ENCODE measurements around the gene MAN2B2.

GRCh38 chr4:6610856-6611430 is 36.0 kb downstream of the MAN2B2 start:
- TF ChIP-seq TOX (CRISPR knock-in tag; IDR thresholded peaks at IDR 0.05; ENCODE audit: borderline replicate concordance) (no peak), ISL1 (CRISPR knock-in tag; IDR thresholded peaks at IDR 0.05) (no peak), PATZ1 (CRISPR knock-in tag; IDR thresholded peaks at IDR 0.05; ENCODE audit: borderline replicate concordance) (no peak), ZNF565 (CRISPR knock-in tag; conservative IDR thresholded peaks at IDR 0.05; ENCODE audit: low read depth) (no peak), OSR1 (CRISPR knock-in tag; IDR thresholded peaks at IDR 0.05) (no peak)

Measured in SK-N-SH treated with all-trans-retinoic acid at 6 μM for 48 hours (cell line).